ENCODE measurements around the gene CASP10. TPM values are rescaled to one million over a fixed set of nuclear protein-coding genes. Genes with fewer than 3 reads are reported as not detected.
A peak's percentile ranks its signal among the peaks of the same experiment; 100 is the strongest.

Gene CASP10
- total and polyA plus RNA-seq, 2 donors (not counting 1 experiment from before 2014, with no cell fraction given) = 16.0 to 34.3 TPM

GRCh38 chr2:201261906-201262305 is 79.0 kb downstream of the CASP10 start:
- Mint-ChIP-seq H3K4me3 (peak overlapping the region; percentile 97), H3K27ac (peak overlapping the region; percentile 99), H3K4me1 (peaks cover 80% of the 10 kb centered on the region), H3K9me3 (ENCODE audit: insufficient read depth) (no peaks in the 10 kb centered on the region), H3K27me3 (no peaks in the 10 kb centered on the region)
- ChIA-PET CTCF (interaction anchor here (0.9 to 10.9 kb wide), 10 partner anchors 8 to 103 kb away, joined by 3 to 123 read pairs (median 6); partner anchors contain the start of gene CASP10), POLR2A (interaction anchor here (2.4 to 2.8 kb wide), 3 partner anchors 25 to 144 kb away, joined by 8 to 14 read pairs (median 14); no protein-coding TSS in a partner anchor)
- ATAC-seq (ENCODE audit: low read depth) (no peak), DNase-seq (no peak)
- peak overlapping the region; percentile 43 for H2AFZ ChIP-seq (ENCODE audit: insufficient read depth, low read depth, low read length, poor library complexity, severe bottlenecking)
- H3K36me3 ChIP-seq (replicated peaks in 1 of 2; ENCODE audit: control extremely low read depth in 1 of 2, control insufficient read depth in 1 of 2, extremely low read depth in 1 of 2, insufficient read depth in 2 of 2, low read length in 1 of 2) = peaks cover 4 to 12% of the 10 kb centered on the region in 2 experiments
- H3K79me2 ChIP-seq (ENCODE audit: control insufficient read depth, insufficient read depth, low read length) = peaks cover 75% of the 10 kb centered on the region
- H4K20me1 ChIP-seq (ENCODE audit: control insufficient read depth, insufficient read depth, low read length, poor library complexity, severe bottlenecking) = peaks cover 21% of the 10 kb centered on the region
- no peaks in the 10 kb centered on the region for H3K9me3 ChIP-seq (ENCODE audit: control extremely low read depth in 1 of 3, control insufficient read depth in 2 of 3, insufficient read depth in 1 of 3, low read length in 2 of 3)
- H3K27me3 ChIP-seq (replicated peaks in 1 of 4; ENCODE audit: control extremely low read depth in 1 of 4, control insufficient read depth in 3 of 4, insufficient read depth in 4 of 4, low read length in 3 of 4) = no peaks in the 10 kb centered on the region
- no CpG with 5 or more reads among the region's 2 CpGs for WGBS (ENCODE audit: insufficient coverage)
- TF ChIP-seq CTCF (IDR thresholded peaks at IDR 0.05) (no peak), EZH2 (IDR thresholded peaks at IDR 0.05; ENCODE audit: borderline replicate concordance, insufficient read depth, low read depth, low read length, poor library complexity, severe bottlenecking) (no peak)
- intact Hi-C loops (cut with micrococcal nuclease) = loop anchor here (2.0 to 5.0 kb wide), 2 partner anchors 15 to 380 kb away; partner anchors contain the start of gene TMEM237
- H3K4me3 ChIP-seq (ENCODE audit: control extremely low read depth in 1 of 5, extremely low read depth in 1 of 5, insufficient read depth in 1 of 5, low read depth in 2 of 5, low read length in 4 of 5) = peak overlapping the region; percentile 74 to 97 (median 79)
- peaks cover 59 to 72% of the 10 kb centered on the region in 2 donors for H3K4me1 ChIP-seq (ENCODE audit: control insufficient read depth in 2 of 2, insufficient read depth in 2 of 2, low read length in 2 of 2)
- H3K4me2 ChIP-seq (replicated peaks; ENCODE audit: low read depth, low read length, poor library complexity, severe bottlenecking) = peak overlapping the region; percentile 87
- H3K27ac ChIP-seq (ENCODE audit: low read length in 2 of 2) = peak overlapping the region; percentile 40 to 98
- peak overlapping the region; percentile 84 for H3K9ac ChIP-seq (ENCODE audit: low read length)

- H3K4me2 ChIP-seq (replicated peaks; ENCODE audit: low read depth, low read length, poor library complexity, severe bottlenecking) = peak overlapping the region; percentile 87
- H3K9me3 ChIP-seq (ENCODE audit: control extremely low read depth in 1 of 3, control insufficient read depth in 2 of 3, insufficient read depth in 1 of 3, low read length in 2 of 3) = no peaks in the 10 kb centered on the region
- peak overlapping the region; percentile 44 for H3K9ac ChIP-seq (ENCODE audit: low read length)
- Mint-ChIP-seq H3K4me1 (peaks cover 80% of the 10 kb centered on the region), H3K9me3 (ENCODE audit: insufficient read depth) (no peaks in the 10 kb centered on the region), H3K27ac (peak overlapping the region; percentile 57), H3K27me3 (no peaks in the 10 kb centered on the region), H3K4me3 (peak overlapping the region; percentile 68)
- H3K4me3 ChIP-seq (ENCODE audit: control extremely low read depth in 1 of 5, extremely low read depth in 1 of 5, insufficient read depth in 1 of 5, low read depth in 2 of 5, low read length in 4 of 5) = peak overlapping the region in 3 of 5 experiments; percentile 7 to 42 (median 16)
- peaks cover 54 to 64% of the 10 kb centered on the region in 2 donors for H3K4me1 ChIP-seq (ENCODE audit: control insufficient read depth in 2 of 2, insufficient read depth in 2 of 2, low read length in 2 of 2)
- no peaks in the 10 kb centered on the region for H3K27me3 ChIP-seq (replicated peaks in 1 of 4; ENCODE audit: control extremely low read depth in 1 of 4, control insufficient read depth in 3 of 4, insufficient read depth in 4 of 4, low read length in 3 of 4)
- CTCF ChIA-PET = interaction anchor here (1.1 to 10.9 kb wide), 7 partner anchors 11 to 102 kb away, joined by 3 to 123 read pairs (median 8); partner anchors contain the start of gene CASP10
- intact Hi-C loops (cut with micrococcal nuclease) = loop anchor here (5.0 kb wide), 1 partner anchor 380 kb away; the partner anchor contains the start of gene TMEM237
- no peak for ATAC-seq (ENCODE audit: low read depth)
- POLR2A ChIA-PET = no interaction called here
- peaks cover 29% of the 10 kb centered on the region for H4K20me1 ChIP-seq (ENCODE audit: control insufficient read depth, insufficient read depth, low read length, poor library complexity, severe bottlenecking)
- DNase-seq = no peak
- peak overlapping the region; percentile 21 for H2AFZ ChIP-seq (ENCODE audit: insufficient read depth, low read depth, low read length, poor library complexity, severe bottlenecking)
- H3K36me3 ChIP-seq (replicated peaks in 1 of 2; ENCODE audit: control extremely low read depth in 1 of 2, control insufficient read depth in 1 of 2, extremely low read depth in 1 of 2, insufficient read depth in 2 of 2, low read length in 1 of 2) = peaks cover 9 to 20% of the 10 kb centered on the region in 2 experiments
- peaks cover 83% of the 10 kb centered on the region for H3K79me2 ChIP-seq (ENCODE audit: control insufficient read depth, insufficient read depth, low read length)
- TF ChIP-seq EZH2 (IDR thresholded peaks at IDR 0.05; ENCODE audit: borderline replicate concordance, insufficient read depth, low read depth, low read length, poor library complexity, severe bottlenecking) (no peak), CTCF (IDR thresholded peaks at IDR 0.05) (no peak)
- no CpG with 5 or more reads among the region's 6 CpGs for WGBS (ENCODE audit: insufficient coverage)
- peak overlapping the region; percentile 19 to 37 for H3K27ac ChIP-seq (ENCODE audit: low read length in 2 of 2)
These were observed 79.8 kb downstream of the CASP10 start for GRCh38 chr2:201262718-201263117.
